Neutrophil (primary cell): ENCODE measurements around the gene PMEPA1.

ENCODE experiments used
- H3K27ac ChIP-seq: fragments of 200-600 bp; sonication (generic); 2 replicates; pipeline ENCODE4 v1.5.1; 2016; ENCODE audit warnings: mild to moderate bottlenecking, moderate library complexity
- H3K27me3 ChIP-seq: fragments of 200-600 bp; sonication (generic); 2 replicates; pipeline ENCODE4 v1.6.0; 2016; ENCODE audit warnings: mild to moderate bottlenecking
- H3K36me3 ChIP-seq: fragments of 200-600 bp; sonication (generic); 2 replicates; pipeline ENCODE4 v1.5.1; 2017
- H3K4me1 ChIP-seq, 2 experiments: fragments of 200-600 bp in 1 of 2; sonication (generic) in 1 of 2; 1 replicate in 1 of 2; 2 replicates in 1 of 2; pipeline versions ENCODE4 v1.5.1 to v1.6.1; 2013 to 2016; ENCODE audit warnings: low read depth in 1 of 2, low read length in 1 of 2, mild to moderate bottlenecking in 1 of 2, moderate library complexity in 1 of 2; ENCODE audit not compliant: control insufficient read depth in 1 of 2, insufficient read depth in 1 of 2
- H3K4me3 ChIP-seq, 2 experiments: fragments of 200-600 bp in 1 of 2; sonication (generic) in 1 of 2; 1 replicate in 1 of 2; 2 replicates in 1 of 2; pipeline ENCODE4 v1.5.1; 2013 to 2016; ENCODE audit warnings: low read depth in 1 of 2, low read length in 1 of 2, mild to moderate bottlenecking in 1 of 2, moderate library complexity in 1 of 2
- H3K9me3 ChIP-seq: fragments of 200-600 bp; sonication (generic); 2 replicates; pipeline ENCODE4 v1.5.1; 2016
- TF ChIP-seq, protein P1 (sequence below): fragments of 200-600 bp; sonication (generic); IDR thresholded peaks from 2 replicates; pipeline ENCODE4 v1.5.1; 2016; ENCODE audit warnings: antibody characterized with exemption

The PMEPA1 gene

DNA sequence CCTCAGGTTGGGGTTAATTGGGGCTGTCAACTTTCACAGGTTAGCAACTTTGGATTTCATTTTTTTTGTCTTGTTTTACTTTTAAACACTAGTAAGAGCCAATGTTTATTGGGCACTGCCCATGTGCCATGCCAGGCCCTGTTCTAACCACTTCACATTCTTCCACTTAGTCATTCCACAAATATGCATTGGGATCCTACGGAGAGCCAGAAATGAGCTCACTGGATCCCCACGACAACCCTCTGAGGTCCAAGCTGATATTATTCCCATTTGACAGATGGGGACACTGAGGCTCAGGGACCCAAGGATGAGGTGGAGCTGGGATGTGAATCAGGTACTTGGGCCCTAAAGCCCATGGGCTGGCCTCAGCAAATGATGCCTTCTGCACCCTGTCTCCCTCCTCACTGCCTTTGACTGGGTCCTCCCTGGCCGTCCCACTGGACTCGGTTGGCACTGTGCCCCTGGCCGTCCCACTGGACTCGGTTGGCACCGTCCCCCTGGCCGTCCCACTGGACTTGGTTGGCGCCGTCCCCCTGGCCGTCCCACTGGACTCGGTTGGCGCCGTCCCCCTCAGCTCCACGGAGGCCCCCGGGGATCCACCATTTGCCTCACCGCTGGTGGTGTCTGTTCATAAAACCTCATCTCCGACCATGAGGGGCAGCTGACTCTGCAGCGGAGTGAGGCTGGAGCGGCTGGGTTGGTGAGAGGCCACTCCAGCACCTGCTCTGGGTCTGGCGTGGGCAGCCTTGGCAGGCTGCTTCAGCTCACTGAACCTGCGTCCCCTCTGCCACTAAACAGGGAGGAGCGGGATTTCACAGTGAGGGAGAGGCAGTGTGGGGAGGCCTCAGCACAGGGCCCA, 4.8 kb upstream of the PMEPA1 start:
- Histone ChIP-seq H3K36me3 (no peaks in the 10 kb centered on the region), H3K9me3 (no peaks in the 10 kb centered on the region), H3K27ac (no peak overlapping the region), H3K4me3 (no peak overlapping the region), H3K27me3 (peaks cover 78% of the 10 kb centered on the region), H3K4me1 (peaks cover 19 to 27% of the 10 kb centered on the region in 2 experiments)
- TF ChIP-seq, protein P1, sequence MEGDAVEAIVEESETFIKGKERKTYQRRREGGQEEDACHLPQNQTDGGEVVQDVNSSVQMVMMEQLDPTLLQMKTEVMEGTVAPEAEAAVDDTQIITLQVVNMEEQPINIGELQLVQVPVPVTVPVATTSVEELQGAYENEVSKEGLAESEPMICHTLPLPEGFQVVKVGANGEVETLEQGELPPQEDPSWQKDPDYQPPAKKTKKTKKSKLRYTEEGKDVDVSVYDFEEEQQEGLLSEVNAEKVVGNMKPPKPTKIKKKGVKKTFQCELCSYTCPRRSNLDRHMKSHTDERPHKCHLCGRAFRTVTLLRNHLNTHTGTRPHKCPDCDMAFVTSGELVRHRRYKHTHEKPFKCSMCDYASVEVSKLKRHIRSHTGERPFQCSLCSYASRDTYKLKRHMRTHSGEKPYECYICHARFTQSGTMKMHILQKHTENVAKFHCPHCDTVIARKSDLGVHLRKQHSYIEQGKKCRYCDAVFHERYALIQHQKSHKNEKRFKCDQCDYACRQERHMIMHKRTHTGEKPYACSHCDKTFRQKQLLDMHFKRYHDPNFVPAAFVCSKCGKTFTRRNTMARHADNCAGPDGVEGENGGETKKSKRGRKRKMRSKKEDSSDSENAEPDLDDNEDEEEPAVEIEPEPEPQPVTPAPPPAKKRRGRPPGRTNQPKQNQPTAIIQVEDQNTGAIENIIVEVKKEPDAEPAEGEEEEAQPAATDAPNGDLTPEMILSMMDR: no peak

DNA sequence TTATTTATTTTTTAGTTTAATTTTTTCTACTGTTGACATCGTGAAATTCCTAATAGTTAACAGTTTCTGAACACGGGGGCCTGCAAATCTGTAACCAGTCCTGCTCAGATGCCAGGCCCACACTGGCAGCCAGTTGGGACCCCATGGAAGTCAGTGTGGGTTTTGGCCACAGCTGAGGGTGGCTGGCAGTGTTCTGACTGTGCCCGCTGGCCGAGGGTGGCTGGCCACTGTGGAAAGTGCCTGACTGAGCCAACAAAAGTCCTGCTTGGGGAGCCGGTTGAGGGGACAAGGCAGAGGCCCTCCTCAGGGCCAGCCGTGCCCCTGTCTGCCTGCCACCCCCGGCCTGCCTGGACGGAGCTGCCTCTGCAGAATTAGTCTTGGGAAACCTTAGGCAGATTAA, 4.1 kb upstream of the PMEPA1 start:
- H3K27me3 ChIP-seq: peaks cover 77% of the 10 kb centered on the region
- no peaks in the 10 kb centered on the region for H3K9me3 ChIP-seq
- peaks cover 19 to 27% of the 10 kb centered on the region in 2 experiments for H3K4me1 ChIP-seq
- no peak overlapping the region for H3K4me3 ChIP-seq
- no peak overlapping the region for H3K27ac ChIP-seq
- no peaks in the 10 kb centered on the region for H3K36me3 ChIP-seq
- TF ChIP-seq, protein P1: no peak

DNA sequence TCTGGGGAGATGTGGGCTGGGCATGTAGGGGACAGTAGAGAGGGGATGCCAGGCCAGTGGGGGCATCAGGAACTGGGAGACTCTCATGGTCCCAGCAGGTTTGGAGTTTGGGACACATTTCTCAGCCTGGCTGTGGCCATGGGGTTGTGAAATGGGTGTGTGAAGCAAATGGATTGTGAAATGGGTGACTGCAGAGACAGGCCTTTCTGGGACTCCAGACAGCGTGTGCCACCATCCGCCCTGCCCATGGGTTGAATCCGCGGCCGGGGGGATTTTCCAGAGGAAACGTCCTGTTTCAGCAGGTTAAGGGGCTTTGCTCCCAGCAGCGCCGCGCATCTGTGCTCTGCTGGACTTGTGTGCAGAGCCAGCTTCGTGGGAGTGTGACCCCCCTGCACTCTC, 3.7 kb upstream of the PMEPA1 start:
- no peak overlapping the region for H3K27ac ChIP-seq
- TF ChIP-seq, protein P1: no peak

DNA sequence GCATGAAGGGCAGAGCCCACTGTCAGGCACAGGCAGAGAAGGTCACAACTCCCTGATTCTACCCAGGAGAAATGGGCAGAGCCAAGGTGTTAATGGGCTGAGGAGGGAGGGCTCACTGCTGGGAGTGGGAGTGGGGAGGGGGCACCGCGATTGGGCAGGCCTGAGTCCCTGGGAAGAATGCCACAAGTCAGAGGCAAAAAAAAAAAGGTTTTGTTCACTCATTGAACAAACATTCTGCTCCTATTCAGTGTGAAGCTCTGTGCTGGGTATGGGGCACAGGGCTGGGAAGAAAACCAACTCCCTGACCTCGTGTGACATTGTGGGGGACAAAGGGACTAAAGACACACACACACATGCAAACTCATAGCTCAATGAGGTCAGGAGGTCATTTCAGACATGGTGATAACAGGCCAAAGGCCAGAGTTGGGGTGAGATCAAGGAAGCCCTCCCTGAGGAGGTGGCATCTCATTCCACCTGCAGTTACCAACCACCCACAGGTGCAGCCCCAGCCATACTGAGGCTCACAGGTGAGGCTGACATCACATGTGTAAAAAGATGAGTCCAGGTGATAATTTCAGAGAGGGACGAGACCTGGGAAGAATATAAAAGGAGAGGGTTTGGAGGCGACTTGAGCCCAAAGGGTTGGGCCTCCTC, 3.2 kb upstream of the PMEPA1 start:
- peaks cover 77% of the 10 kb centered on the region for H3K27me3 ChIP-seq
- peaks cover 17 to 22% of the 10 kb centered on the region in 2 experiments for H3K4me1 ChIP-seq
- TF ChIP-seq, protein P1: no peak

More for the DNA sequence above, 3.7 kb upstream of the PMEPA1 start:
- peaks cover 17 to 24% of the 10 kb centered on the region in 2 experiments for H3K4me1 ChIP-seq
- H3K27me3 ChIP-seq: peaks cover 77% of the 10 kb centered on the region
- no peaks in the 10 kb centered on the region for H3K36me3 ChIP-seq
- H3K9me3 ChIP-seq: no peaks in the 10 kb centered on the region
- H3K4me3 ChIP-seq: no peak overlapping the region

DNA sequence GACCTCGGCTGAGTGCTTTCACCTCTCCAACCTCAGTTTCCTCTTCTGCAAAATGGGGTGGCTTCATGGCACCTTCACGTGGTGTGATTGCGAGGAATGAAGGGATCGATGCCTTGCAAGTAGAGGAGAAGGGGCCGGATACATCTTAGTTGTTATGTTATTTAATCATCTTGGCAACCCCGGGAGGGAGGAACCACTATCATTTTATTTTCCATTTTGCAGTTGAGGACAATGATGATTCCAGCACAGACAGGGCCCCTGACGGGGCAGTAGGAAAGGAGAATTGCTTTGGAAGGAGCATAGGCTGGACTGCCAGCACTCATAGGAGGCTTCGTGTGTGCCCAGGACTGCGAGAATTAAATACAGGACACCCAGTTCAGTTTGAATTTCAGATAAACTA, 2.5 kb upstream of the PMEPA1 start:
- no peaks in the 10 kb centered on the region for H3K36me3 ChIP-seq
- no peak overlapping the region for H3K27ac ChIP-seq
- TF ChIP-seq, protein P1: no peak
- peaks cover 77% of the 10 kb centered on the region for H3K27me3 ChIP-seq
- peaks cover 17 to 22% of the 10 kb centered on the region in 2 experiments for H3K4me1 ChIP-seq
- H3K9me3 ChIP-seq: no peaks in the 10 kb centered on the region
- no peak overlapping the region for H3K4me3 ChIP-seq

More for the DNA sequence above, 3.2 kb upstream of the PMEPA1 start:
- Histone ChIP-seq H3K4me3 (no peak overlapping the region), H3K27ac (no peak overlapping the region), H3K36me3 (no peaks in the 10 kb centered on the region), H3K9me3 (no peaks in the 10 kb centered on the region)
